ENCODE data around the gene LRRC4. TPM values are rescaled to one million over a fixed set of nuclear protein-coding genes. Genes with fewer than 3 reads are reported as not detected.

LRRC4 gene
- total and polyA plus RNA-seq, 4 donors = 4.7 to 14.6 (median 6.9) TPM

DNA sequence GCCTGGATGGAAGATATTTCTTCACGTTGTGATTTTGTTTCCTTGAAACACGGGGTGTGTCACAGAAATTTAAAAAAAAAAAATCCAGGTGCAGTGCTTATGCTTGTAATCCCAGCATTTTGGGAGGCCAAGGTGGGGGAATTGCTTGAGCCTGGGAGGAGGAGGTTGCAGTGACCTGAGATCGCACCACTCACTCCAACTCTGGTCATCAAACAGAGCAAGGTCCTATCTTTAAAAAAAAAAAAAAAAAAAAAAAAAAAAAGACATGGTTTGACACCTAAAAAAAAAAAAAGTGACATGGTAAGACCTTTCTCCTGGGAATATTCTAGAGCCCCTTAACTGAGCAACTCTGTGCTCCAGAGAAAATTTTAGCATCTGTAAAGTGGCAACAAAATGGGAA, 9.0 kb upstream of the LRRC4 start:
- Histone ChIP-seq H3K9ac (ENCODE audit: insufficient read depth in 1 of 2, low read length in 2 of 2) (no peak overlapping the region), H3K27ac (ENCODE audit: low read depth in 1 of 2, low read length in 1 of 2) (no peak overlapping the region), H3K9me3 (ENCODE audit: control insufficient read depth in 4 of 4, insufficient read depth in 3 of 4, low read length in 3 of 4) (no peaks in the 10 kb centered on the region), H3K4me3 (no peak overlapping the region), H3K27me3 (ENCODE audit: control insufficient read depth in 3 of 3, insufficient read depth in 3 of 3, low read length in 2 of 3) (no peaks in the 10 kb centered on the region), H3K4me1 (ENCODE audit: control insufficient read depth in 5 of 5, insufficient read depth in 5 of 5, low read length in 5 of 5) (no peaks in the 10 kb centered on the region), H3K36me3 (ENCODE audit: control insufficient read depth in 4 of 4, insufficient read depth in 4 of 4, low read length in 4 of 4) (peaks cover 0 to 4% (median 0%) of the 10 kb centered on the region in 4 donors)
- DNase-seq = no peak
- no peak for ATAC-seq (ENCODE audit: insufficient read depth, low FRiP score)
- 89 to 91% methylated on average over 3 of the region's 3 CpGs for WGBS, 2 donors
- TF ChIP-seq CTCF (IDR thresholded peaks at IDR 0.05; ENCODE audit: control extremely low read depth, extremely low read depth) = no peak

- H3K9me3 ChIP-seq (ENCODE audit: control insufficient read depth in 4 of 4, insufficient read depth in 3 of 4, low read length in 3 of 4) = no peaks in the 10 kb centered on the region
- H3K36me3 ChIP-seq (ENCODE audit: control insufficient read depth in 4 of 4, insufficient read depth in 4 of 4, low read length in 4 of 4) = peaks cover 0 to 4% (median 0%) of the 10 kb centered on the region in 4 donors
- H3K9ac ChIP-seq (ENCODE audit: insufficient read depth in 1 of 2, low read length in 2 of 2) = no peak overlapping the region
- H3K4me3 ChIP-seq = no peak overlapping the region
- H3K27ac ChIP-seq (ENCODE audit: low read depth in 1 of 2, low read length in 1 of 2) = no peak overlapping the region
- no peak for TF ChIP-seq CTCF (IDR thresholded peaks at IDR 0.05; ENCODE audit: control extremely low read depth, extremely low read depth)
- DNase-seq (no peak), ATAC-seq (ENCODE audit: insufficient read depth, low FRiP score) (no peak)
- WGBS, 2 donors = 92 to 97% methylated on average over 4 of the region's 4 CpGs
- no peaks in the 10 kb centered on the region for H3K4me1 ChIP-seq (ENCODE audit: control insufficient read depth in 5 of 5, insufficient read depth in 5 of 5, low read length in 5 of 5)
- H3K27me3 ChIP-seq (ENCODE audit: control insufficient read depth in 3 of 3, insufficient read depth in 3 of 3, low read length in 2 of 3) = no peaks in the 10 kb centered on the region
Observed at GRCh38 chr7:128039544-128039953, 8.3 kb upstream of the LRRC4 start.

DNA sequence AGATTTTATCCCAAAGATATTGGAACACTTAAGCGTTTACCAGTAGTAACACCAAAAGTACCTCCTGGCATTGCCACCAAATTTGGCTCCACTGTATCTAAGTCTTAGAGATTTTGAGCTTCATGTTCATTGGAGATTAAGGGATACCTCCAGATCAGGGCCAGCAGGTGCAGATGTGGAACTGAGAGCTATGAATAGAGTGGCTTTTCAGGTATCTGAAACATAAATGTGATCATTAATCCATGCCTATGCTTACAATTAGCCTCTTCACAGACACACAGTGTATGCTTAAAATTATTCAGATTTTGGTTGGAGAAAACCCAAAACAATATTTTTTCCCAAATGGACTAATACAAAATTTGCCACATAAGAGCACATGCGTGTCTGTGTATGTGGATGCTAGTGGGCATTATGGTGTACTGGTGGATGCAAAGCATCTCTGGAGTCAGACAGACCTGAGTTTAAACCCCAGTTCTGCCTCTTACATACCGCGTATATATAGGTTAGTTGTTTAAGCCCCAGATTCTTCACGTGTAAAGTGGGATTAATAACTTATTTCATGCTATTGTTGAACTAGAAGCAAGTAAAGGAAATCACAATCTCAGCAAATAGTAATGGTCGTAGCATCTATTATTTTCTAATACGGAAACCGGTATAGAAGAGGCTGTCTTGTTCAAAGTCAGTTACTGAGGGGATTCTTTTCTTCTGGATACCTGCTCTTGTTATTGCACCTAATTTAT, 6.8 kb upstream of the LRRC4 start:
- Histone ChIP-seq H3K9me3 (ENCODE audit: control insufficient read depth in 4 of 4, insufficient read depth in 3 of 4, low read length in 3 of 4) (no peaks in the 10 kb centered on the region), H3K36me3 (ENCODE audit: control insufficient read depth in 4 of 4, insufficient read depth in 4 of 4, low read length in 4 of 4) (peaks cover 0 to 4% (median 0%) of the 10 kb centered on the region in 4 donors), H3K4me3 (no peak overlapping the region), H3K9ac (ENCODE audit: insufficient read depth in 1 of 2, low read length in 2 of 2) (no peak overlapping the region), H3K27ac (ENCODE audit: low read depth in 1 of 2, low read length in 1 of 2) (no peak overlapping the region), H3K4me1 (ENCODE audit: control insufficient read depth in 5 of 5, insufficient read depth in 5 of 5, low read length in 5 of 5) (peaks cover 0 to 5% (median 1%) of the 10 kb centered on the region in 5 donors), H3K27me3 (ENCODE audit: control insufficient read depth in 3 of 3, insufficient read depth in 3 of 3, low read length in 2 of 3) (peaks cover 0 to 10% (median 6%) of the 10 kb centered on the region in 3 donors)
- ATAC-seq (ENCODE audit: insufficient read depth, low FRiP score) (no peak), DNase-seq (no peak)
- WGBS, 2 donors = 97 to 98% methylated on average over 8 of the region's 8 CpGs
- TF ChIP-seq CTCF (IDR thresholded peaks at IDR 0.05; ENCODE audit: control extremely low read depth, extremely low read depth) = no peak
